Transverse colon (tissue), 3 donors: ENCODE results near the gene ZNF616.

ENCODE experiments used
- CTCF ChIP-seq, 5 experiments: fragments of 200-600 bp in 3 of 5; fragments of 450-650 bp in 2 of 5; sonication (generic) in 3 of 5; IDR thresholded peaks; 1 replicate in 2 of 5; 2 replicates in 3 of 5; pipeline ENCODE4 v1.5.1; 2016 to 2017; ENCODE audit warnings: antibody characterized with exemption in 5 of 5, inconsistent platforms in 3 of 5, mild to moderate bottlenecking in 2 of 5, moderate library complexity in 1 of 5
- EP300 ChIP-seq: sonication (generic); formaldehyde crosslinking; IDR thresholded peaks from one replicate; pipeline ENCODE4 v1.6.1; 2017; ENCODE audit warnings: antibody characterized with exemption, low read depth
- POLR2A ChIP-seq: fragments of 450-650 bp; IDR thresholded peaks from one replicate; pipeline ENCODE4 v1.6.1; 2016; ENCODE audit warnings: antibody characterized with exemption, mild to moderate bottlenecking, moderate library complexity

- TF ChIP-seq CTCF (IDR thresholded peaks at IDR 0.05): no peak
- TF ChIP-seq POLR2A: no peak
- TF ChIP-seq EP300: no peak
Measured at GRCh38 chr19:52142001-52142595, 2.4 kb upstream of the ZNF616 start.
